GM04503 (cell line): ENCODE results near the gene UBXN6.

Source experiments
- DNase-seq: peaks from one replicate; pipeline ENCODE4 v3.0.0-alpha.2; 2012; ENCODE audit warnings: low read depth

The UBXN6 gene

GRCh38 chr19:4442819-4443146 lies 14.8 kb downstream of the UBXN6 start:
- DNase-seq = no peak

DNA sequence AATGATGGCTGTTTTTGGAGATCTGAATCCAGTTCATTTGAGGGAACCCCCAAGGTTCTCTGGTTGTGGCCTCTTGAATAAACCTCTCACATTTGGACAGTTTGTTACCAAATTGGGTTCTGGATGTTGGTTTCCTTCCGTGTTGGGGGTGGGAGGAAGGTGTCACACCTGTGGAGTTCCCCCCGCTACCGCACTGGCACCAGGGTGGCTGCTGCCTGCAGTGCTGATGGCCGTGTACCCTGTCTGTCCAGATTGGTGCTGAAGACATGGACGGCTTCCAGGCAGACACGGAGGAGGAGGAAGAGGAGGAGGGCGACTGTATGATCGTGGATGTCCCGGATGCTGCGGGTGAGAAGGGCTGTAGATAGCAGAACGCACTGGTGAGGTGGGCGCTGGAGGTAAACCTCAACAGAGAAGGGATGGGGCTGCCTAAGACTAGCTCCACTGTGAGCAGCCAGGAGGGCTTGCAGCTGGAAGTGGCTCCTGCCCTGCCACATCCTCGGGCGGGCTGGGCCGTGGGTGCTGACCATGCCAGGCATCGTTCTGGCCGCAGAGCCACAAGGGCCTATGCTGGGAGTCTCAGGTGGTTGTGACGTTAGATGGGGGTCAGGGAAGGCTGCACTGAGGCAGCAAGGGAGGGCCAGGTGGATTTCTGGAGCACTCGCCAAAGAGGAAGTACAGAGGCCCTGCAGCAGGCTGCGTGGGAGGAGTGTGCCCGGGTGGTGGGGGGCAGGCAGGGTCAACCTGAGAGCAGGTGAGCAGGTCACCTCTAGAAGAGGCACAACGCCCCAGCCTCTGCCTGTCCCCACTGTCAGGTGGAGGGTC lies 15.4 kb downstream of the UBXN6 start:
- no peak for DNase-seq

DNA sequence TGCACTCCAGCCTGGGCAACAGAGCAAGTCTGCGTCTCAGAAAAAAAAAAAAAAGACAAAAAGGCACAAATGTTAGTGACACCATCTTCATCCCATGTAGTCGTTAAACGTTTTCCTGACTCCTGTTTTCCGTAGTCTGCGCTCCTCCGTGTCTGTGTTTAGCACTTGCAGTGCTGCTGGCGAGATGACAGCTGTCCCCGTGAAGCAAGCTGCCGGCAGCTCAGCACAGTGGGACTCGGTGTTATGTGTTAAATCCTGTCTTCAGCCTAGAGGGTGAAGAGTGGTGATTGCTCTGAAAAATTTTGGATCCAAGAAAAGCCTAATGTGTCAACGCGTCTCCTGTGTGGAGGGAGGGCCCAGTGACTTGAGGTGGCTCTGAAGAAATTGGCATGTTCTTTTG lies 18.4 kb downstream of the UBXN6 start:
- DNase-seq = no peak

DNA sequence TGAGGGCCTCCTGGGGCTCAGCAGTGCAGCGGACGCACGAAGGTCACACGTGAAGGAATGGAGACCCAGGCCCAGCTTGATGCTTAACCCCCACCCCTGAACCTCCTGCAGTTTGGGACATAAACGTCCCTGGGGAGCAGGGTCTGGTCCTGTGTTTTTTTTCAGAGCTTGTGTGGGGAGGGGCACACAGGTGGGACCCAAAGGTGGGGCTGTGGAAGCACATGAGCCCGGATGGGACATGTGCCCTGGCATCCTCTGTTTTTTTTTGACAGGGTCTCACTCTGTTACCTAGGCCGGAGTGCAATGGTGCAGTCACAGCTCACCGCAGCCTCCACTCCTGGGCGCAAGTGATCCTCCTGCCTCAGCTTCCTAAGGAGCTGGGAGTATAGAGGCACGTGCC lies 20.5 kb downstream of the UBXN6 start:
- no peak for DNase-seq

DNA sequence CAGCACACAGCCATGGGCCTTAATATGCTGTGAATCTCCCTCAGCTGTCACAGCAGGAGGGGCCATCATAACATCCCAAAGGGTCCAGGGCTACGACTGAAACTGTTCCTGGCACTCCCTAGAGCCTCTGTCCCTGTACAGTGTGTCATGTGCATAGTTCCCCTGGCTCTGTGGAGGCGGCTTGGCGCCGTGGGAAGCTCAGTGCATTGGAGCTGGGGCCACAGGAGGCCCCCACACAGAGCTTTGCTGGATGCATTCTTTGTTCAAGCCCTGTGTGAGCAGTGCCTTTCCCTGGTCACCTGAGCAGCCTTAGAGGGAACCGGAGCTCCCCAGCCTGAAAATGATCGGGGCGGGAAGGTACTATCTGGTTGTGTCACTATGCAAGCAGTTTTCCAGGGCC lies 21.4 kb downstream of the UBXN6 start:
- no peak for DNase-seq

DNA sequence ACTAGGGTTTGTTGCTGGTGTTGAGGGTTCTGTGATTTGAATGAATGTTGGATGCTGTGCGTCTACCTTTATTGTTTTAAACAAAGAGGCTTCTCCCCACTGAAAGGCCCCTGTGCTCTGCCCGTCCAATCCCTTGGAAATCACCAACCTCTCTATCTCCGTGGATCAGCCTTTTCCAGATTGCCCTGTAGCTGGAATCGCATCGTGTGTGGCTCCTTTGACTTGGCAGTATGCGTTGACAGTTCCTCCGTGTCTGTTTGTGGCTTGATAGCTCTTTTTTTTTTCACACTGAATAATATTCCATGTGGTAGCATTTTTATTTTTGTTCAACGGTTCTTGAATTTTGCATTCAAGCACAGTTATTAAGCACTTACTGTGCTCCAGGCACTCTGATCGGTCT lies 23.2 kb downstream of the UBXN6 start:
- no peak for DNase-seq

GRCh38 chr19:4432918-4433506 lies 24.6 kb downstream of the UBXN6 start:
- DNase-seq = no peak

GRCh38 chr19:4431808-4432674 lies 25.6 kb downstream of the UBXN6 start:
- DNase-seq = no peak

- no peak for DNase-seq
Observed at GRCh38 chr19:4431296-4431695, 26.3 kb downstream of the UBXN6 start.

DNA sequence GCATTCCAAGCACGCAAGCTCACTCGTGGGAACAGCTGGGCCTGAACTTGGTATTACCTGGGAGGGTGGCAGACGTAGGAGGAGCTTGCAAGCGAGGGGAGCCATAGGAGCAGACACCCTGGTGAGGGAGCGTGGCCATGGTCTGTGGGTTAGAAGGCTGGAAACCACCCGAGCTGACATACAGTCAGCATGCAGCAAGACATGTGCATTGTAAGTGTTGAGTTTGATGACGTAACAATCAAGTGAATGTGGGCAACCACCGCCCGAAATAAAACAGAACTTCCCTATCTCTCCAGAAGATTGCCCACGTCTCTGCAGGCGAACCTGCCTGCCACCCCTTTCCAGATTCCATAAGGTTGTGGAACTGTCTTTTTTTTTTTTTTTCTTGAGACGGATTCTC lies 26.8 kb downstream of the UBXN6 start:
- no peak for DNase-seq

- no peak for DNase-seq
Observed at GRCh38 chr19:4429771-4430171, 27.8 kb downstream of the UBXN6 start.

GRCh38 chr19:4429256-4429655 lies 28.3 kb downstream of the UBXN6 start:
- DNase-seq = no peak

DNA sequence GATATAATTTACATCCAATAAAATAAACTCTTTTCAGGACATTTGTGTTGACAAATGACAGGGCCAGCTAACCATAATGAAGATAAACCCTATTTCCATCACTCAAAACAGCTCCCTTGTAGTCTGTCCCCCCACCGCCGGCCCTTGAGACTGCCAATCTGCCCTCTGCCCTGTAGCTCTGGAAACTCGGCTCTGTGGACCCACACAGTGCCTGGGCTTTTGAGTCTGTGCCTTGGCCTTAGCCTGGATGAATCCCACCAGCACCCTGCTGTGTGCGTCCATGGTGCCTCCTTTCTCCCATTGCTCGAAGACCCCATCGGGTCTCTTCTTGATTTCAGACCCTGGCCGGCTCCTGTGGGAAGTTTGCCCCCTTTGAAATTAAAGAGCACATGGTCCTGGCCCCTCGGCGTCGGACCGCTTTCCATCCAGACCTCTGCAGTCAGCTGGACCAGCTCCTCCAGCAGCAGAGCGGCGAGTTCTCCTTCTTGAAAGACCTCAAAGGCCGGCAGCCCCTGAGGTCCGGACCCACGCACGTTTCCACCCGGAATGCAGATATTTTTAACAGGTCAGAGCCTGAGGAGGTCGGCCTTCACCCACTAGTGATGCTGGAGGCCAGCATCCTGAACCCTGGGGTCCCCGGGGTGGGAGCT lies 29.1 kb downstream of the UBXN6 start:
- no peak for DNase-seq

DNA sequence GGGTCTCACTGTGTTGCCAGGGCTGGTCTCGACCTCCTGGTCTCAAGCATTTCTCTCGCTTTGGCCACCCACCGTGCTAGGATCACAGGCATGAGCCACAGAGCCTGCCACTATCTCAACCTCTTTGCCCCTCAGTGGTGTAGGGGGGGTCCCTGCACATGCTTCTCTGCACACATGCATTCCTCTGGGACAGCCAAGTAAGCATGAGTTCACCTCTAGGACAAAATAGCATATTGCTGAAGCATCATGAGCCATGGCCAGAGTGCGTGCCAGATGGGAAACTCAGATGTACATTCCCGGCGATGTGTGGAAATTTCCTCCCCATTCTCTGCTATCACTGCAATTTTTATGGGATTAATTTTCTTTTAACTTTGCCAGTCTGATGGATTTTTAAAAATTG lies 32.1 kb downstream of the UBXN6 start:
- peak; percentile 58 for DNase-seq

- DNase-seq = no peak
Observed at GRCh38 chr19:4423416-4424126, 34.0 kb downstream of the UBXN6 start.

- no peak for DNase-seq
Observed at GRCh38 chr19:4416268-4416667, 41.3 kb downstream of the UBXN6 start.

DNA sequence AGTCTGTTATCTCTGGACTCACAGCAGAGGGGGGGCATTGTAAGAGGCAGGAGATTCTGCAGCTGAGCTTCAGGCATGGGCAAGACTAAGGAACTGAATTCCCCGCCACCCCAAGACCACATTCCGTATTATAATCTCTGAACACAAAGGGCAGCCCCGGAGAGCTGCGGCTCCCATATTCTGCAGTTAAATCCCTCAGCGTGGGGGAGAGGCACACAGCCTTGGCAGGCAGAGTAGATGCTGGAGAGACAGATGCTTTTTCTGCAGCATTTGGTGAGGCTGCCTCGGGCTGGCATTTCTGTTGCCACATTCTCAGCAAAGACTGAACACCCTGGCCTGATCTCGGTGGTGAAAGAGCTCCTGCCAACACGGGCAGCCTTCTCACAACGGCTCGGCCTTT lies 42.2 kb downstream of the UBXN6 start:
- DNase-seq = no peak

GRCh38 chr19:4414800-4415321 lies 42.7 kb downstream of the UBXN6 start:
- no peak for DNase-seq

- no peak for DNase-seq
Observed at GRCh38 chr19:4414144-4414799, 43.3 kb downstream of the UBXN6 start.

- no peak for DNase-seq
Observed at GRCh38 chr19:4413588-4413987, 44.0 kb downstream of the UBXN6 start.
